Measurements from ENCODE around the gene SCG3.

The SCG3 gene

GRCh38 chr15:51672155-51672687 lies 9.1 kb upstream of the SCG3 start:
- Mint-ChIP-seq H3K27me3 (no peaks in the 10 kb centered on the region), H3K4me1 (peaks cover 6% of the 10 kb centered on the region), H3K4me3 (no peak overlapping the region), H3K36me3 (no peaks in the 10 kb centered on the region), H3K9me3 (no peaks in the 10 kb centered on the region), H3K27ac (no peak overlapping the region)
- ATAC-seq = no peak

GRCh38 chr15:51672913-51673857 lies 8.1 kb upstream of the SCG3 start:
- Mint-ChIP-seq H3K27ac (no peak overlapping the region), H3K4me3 (no peak overlapping the region), H3K36me3 (no peaks in the 10 kb centered on the region), H3K27me3 (no peaks in the 10 kb centered on the region), H3K9me3 (no peaks in the 10 kb centered on the region), H3K4me1 (peaks cover 6% of the 10 kb centered on the region)
- ATAC-seq = no peak

- Mint-ChIP-seq H3K4me3 (no peak overlapping the region), H3K9me3 (no peaks in the 10 kb centered on the region), H3K4me1 (peaks cover 6% of the 10 kb centered on the region), H3K36me3 (no peaks in the 10 kb centered on the region), H3K27me3 (peaks cover under 1% of the 10 kb centered on the region), H3K27ac (no peak overlapping the region)
- ATAC-seq = no peak
Observed at GRCh38 chr15:51675234-51675633, 6.1 kb upstream of the SCG3 start.

GRCh38 chr15:51677021-51677420 lies 4.3 kb upstream of the SCG3 start:
- ATAC-seq = no peak
- H3K9me3 Mint-ChIP-seq = no peaks in the 10 kb centered on the region
- no peaks in the 10 kb centered on the region for H3K36me3 Mint-ChIP-seq
- peaks cover 19% of the 10 kb centered on the region for H3K27me3 Mint-ChIP-seq
- H3K27ac Mint-ChIP-seq = no peak overlapping the region
- H3K4me1 Mint-ChIP-seq = peaks cover 11% of the 10 kb centered on the region
- H3K4me3 Mint-ChIP-seq = no peak overlapping the region

GRCh38 chr15:51677452-51677851 lies 3.9 kb upstream of the SCG3 start:
- peaks cover 19% of the 10 kb centered on the region for H3K27me3 Mint-ChIP-seq
- no peaks in the 10 kb centered on the region for H3K9me3 Mint-ChIP-seq
- H3K4me1 Mint-ChIP-seq = peaks cover 9% of the 10 kb centered on the region
- no peaks in the 10 kb centered on the region for H3K36me3 Mint-ChIP-seq
- no peak for ATAC-seq
- H3K4me3 Mint-ChIP-seq = no peak overlapping the region
- no peak overlapping the region for H3K27ac Mint-ChIP-seq

GRCh38 chr15:51678096-51678495 lies 3.2 kb upstream of the SCG3 start:
- no peaks in the 10 kb centered on the region for H3K36me3 Mint-ChIP-seq
- ATAC-seq = no peak
- peaks cover 24% of the 10 kb centered on the region for H3K27me3 Mint-ChIP-seq
- H3K4me1 Mint-ChIP-seq = peaks cover 9% of the 10 kb centered on the region
- H3K9me3 Mint-ChIP-seq = no peaks in the 10 kb centered on the region
- H3K4me3 Mint-ChIP-seq = no peak overlapping the region
- H3K27ac Mint-ChIP-seq = no peak overlapping the region

GRCh38 chr15:51680321-51680720 lies 982 bp upstream of the SCG3 start:
- H3K36me3 Mint-ChIP-seq = no peaks in the 10 kb centered on the region
- peaks cover 9% of the 10 kb centered on the region for H3K4me1 Mint-ChIP-seq
- no peak overlapping the region for H3K4me3 Mint-ChIP-seq
- no peak overlapping the region for H3K27ac Mint-ChIP-seq
- no peaks in the 10 kb centered on the region for H3K9me3 Mint-ChIP-seq
- ATAC-seq = no peak
- H3K27me3 Mint-ChIP-seq = peaks cover 40% of the 10 kb centered on the region

GRCh38 chr15:51687565-51687964 lies 6.3 kb downstream of the SCG3 start:
- Mint-ChIP-seq H3K27ac (no peak overlapping the region), H3K27me3 (peaks cover 30% of the 10 kb centered on the region), H3K36me3 (no peaks in the 10 kb centered on the region), H3K4me3 (no peak overlapping the region), H3K9me3 (no peaks in the 10 kb centered on the region), H3K4me1 (peaks cover 19% of the 10 kb centered on the region)
- no peak for ATAC-seq

GRCh38 chr15:51688863-51689262 lies 7.6 kb downstream of the SCG3 start:
- no peak for ATAC-seq
- peaks cover 17% of the 10 kb centered on the region for H3K27me3 Mint-ChIP-seq
- no peak overlapping the region for H3K27ac Mint-ChIP-seq
- peaks cover 26% of the 10 kb centered on the region for H3K4me1 Mint-ChIP-seq
- no peak overlapping the region for H3K4me3 Mint-ChIP-seq
- no peaks in the 10 kb centered on the region for H3K9me3 Mint-ChIP-seq
- H3K36me3 Mint-ChIP-seq = no peaks in the 10 kb centered on the region

GRCh38 chr15:51692154-51692553 lies 10.9 kb downstream of the SCG3 start:
- Mint-ChIP-seq H3K4me1 (peaks cover 26% of the 10 kb centered on the region), H3K36me3 (no peaks in the 10 kb centered on the region), H3K27ac (peak overlapping the region; percentile 2), H3K27me3 (peaks cover 9% of the 10 kb centered on the region), H3K9me3 (no peaks in the 10 kb centered on the region), H3K4me3 (no peak overlapping the region)
- peak; percentile 47 for ATAC-seq

- Mint-ChIP-seq H3K27ac (no peak overlapping the region), H3K4me1 (peaks cover 16% of the 10 kb centered on the region), H3K27me3 (no peaks in the 10 kb centered on the region), H3K9me3 (no peaks in the 10 kb centered on the region), H3K36me3 (no peaks in the 10 kb centered on the region), H3K4me3 (no peak overlapping the region)
- no peak for ATAC-seq
Observed at GRCh38 chr15:51696566-51696965, 15.3 kb downstream of the SCG3 start.

GRCh38 chr15:51697163-51697562 lies 15.9 kb downstream of the SCG3 start:
- H3K27me3 Mint-ChIP-seq = no peaks in the 10 kb centered on the region
- H3K4me1 Mint-ChIP-seq = peaks cover 11% of the 10 kb centered on the region
- H3K27ac Mint-ChIP-seq = no peak overlapping the region
- H3K4me3 Mint-ChIP-seq = no peak overlapping the region
- no peak for ATAC-seq
- no peaks in the 10 kb centered on the region for H3K36me3 Mint-ChIP-seq
- H3K9me3 Mint-ChIP-seq = no peaks in the 10 kb centered on the region

GRCh38 chr15:51699373-51699772 lies 18.1 kb downstream of the SCG3 start:
- no peaks in the 10 kb centered on the region for H3K27me3 Mint-ChIP-seq
- H3K9me3 Mint-ChIP-seq = no peaks in the 10 kb centered on the region
- no peaks in the 10 kb centered on the region for H3K36me3 Mint-ChIP-seq
- no peak overlapping the region for H3K4me3 Mint-ChIP-seq
- H3K27ac Mint-ChIP-seq = no peak overlapping the region
- no peak for ATAC-seq
- H3K4me1 Mint-ChIP-seq = no peaks in the 10 kb centered on the region

GRCh38 chr15:51702710-51703109 lies 21.4 kb downstream of the SCG3 start:
- Mint-ChIP-seq H3K36me3 (no peaks in the 10 kb centered on the region), H3K27me3 (no peaks in the 10 kb centered on the region), H3K4me3 (no peak overlapping the region), H3K4me1 (no peaks in the 10 kb centered on the region), H3K27ac (no peak overlapping the region), H3K9me3 (no peaks in the 10 kb centered on the region)
- no peak for ATAC-seq

- Mint-ChIP-seq H3K27me3 (no peaks in the 10 kb centered on the region), H3K9me3 (no peaks in the 10 kb centered on the region), H3K4me3 (no peak overlapping the region), H3K4me1 (no peaks in the 10 kb centered on the region), H3K36me3 (no peaks in the 10 kb centered on the region), H3K27ac (no peak overlapping the region)
- no peak for ATAC-seq
Observed at GRCh38 chr15:51706291-51706690, 25.0 kb downstream of the SCG3 start.
